Neuronal stem cell (in vitro differentiated cells): ENCODE results near the gene KRT27.

ENCODE experiments used
- DNase-seq: peaks from one replicate; pipeline ENCODE4 v3.0.0-alpha.2; 2013; ENCODE audit warnings: low spot score
- H2AFZ ChIP-seq: one replicate; pipeline ENCODE4 v1.6.1; 2013; ENCODE audit warnings: mild to moderate bottlenecking, low read length, inconsistent platforms
- H2AK5ac ChIP-seq: 2 replicates; pipeline ENCODE4 v1.6.1; 2013; ENCODE audit warnings: low read depth, mild to moderate bottlenecking, inconsistent platforms, low read length, moderate library complexity, mixed read lengths
- H2BK120ac ChIP-seq: 2 replicates; pipeline ENCODE4 v1.6.1; 2013; ENCODE audit warnings: low read depth, mild to moderate bottlenecking, inconsistent platforms, low read length, moderate library complexity, mixed read lengths
- H2BK12ac ChIP-seq: one replicate; pipeline ENCODE4 v1.6.1; 2013; ENCODE audit warnings: low read length, inconsistent platforms
- H2BK15ac ChIP-seq: 2 replicates; pipeline ENCODE4 v1.6.1; 2013; ENCODE audit warnings: mild to moderate bottlenecking, low read length, inconsistent platforms, mixed read lengths
- H2BK5ac ChIP-seq: one replicate; pipeline ENCODE4 v1.6.1; 2013; ENCODE audit warnings: inconsistent platforms, mild to moderate bottlenecking, low read length, moderate library complexity
- H3K14ac ChIP-seq: one replicate; pipeline ENCODE4 v1.6.1; 2013; ENCODE audit warnings: low read length, inconsistent platforms
- H3K18ac ChIP-seq: 2 replicates; pipeline ENCODE4 v1.6.1; 2013; ENCODE audit warnings: low read length, inconsistent platforms
- H3K23ac ChIP-seq: 2 replicates; pipeline ENCODE4 v1.6.1; 2013; ENCODE audit warnings: low read depth, mild to moderate bottlenecking, mixed read lengths, low read length, inconsistent platforms; ENCODE audit not compliant: poor library complexity
- H3K27ac ChIP-seq: replicated peaks from 3 replicates; pipeline ENCODE4 v1.5.1; 2013; ENCODE audit warnings: low read length, inconsistent platforms
- H3K27me3 ChIP-seq, 3 experiments: 2 replicates each; pipeline ENCODE4 v1.6.1; 2013; ENCODE audit warnings: low read length in 3 of 3, mild to moderate bottlenecking in 2 of 3, inconsistent platforms in 1 of 3, low read depth in 1 of 3, mixed read lengths in 1 of 3, moderate library complexity in 1 of 3; ENCODE audit not compliant: control insufficient read depth in 3 of 3, insufficient read depth in 3 of 3
- H3K36me3 ChIP-seq, 2 donors: replicated peaks in 1 of 2; 2 replicates each; pipeline ENCODE4 v1.6.1; 2013; ENCODE audit warnings: low read length in 2 of 2; ENCODE audit not compliant: control insufficient read depth in 2 of 2, insufficient read depth in 2 of 2
- H3K4ac ChIP-seq: 2 replicates; pipeline ENCODE4 v1.6.1; 2013; ENCODE audit warnings: inconsistent platforms, mild to moderate bottlenecking, low read length, moderate library complexity
- H3K4me1 ChIP-seq, 2 donors: 1 replicate in 1 of 2; 2 replicates in 1 of 2; pipeline ENCODE4 v1.6.1; 2013; ENCODE audit warnings: low read length in 2 of 2, low read depth in 1 of 2; ENCODE audit not compliant: control insufficient read depth in 2 of 2, insufficient read depth in 1 of 2
- H3K4me2 ChIP-seq: one replicate; pipeline ENCODE4 v1.6.1; 2013; ENCODE audit warnings: mild to moderate bottlenecking, low read length, inconsistent platforms; ENCODE audit not compliant: insufficient read depth, poor library complexity, severe bottlenecking
- H3K4me3 ChIP-seq, 2 donors: 2 replicates each; pipeline ENCODE4 v1.5.1; 2013; ENCODE audit warnings: low read length in 2 of 2, mild to moderate bottlenecking in 2 of 2, inconsistent platforms in 1 of 2, moderate library complexity in 1 of 2
- H3K79me1 ChIP-seq: one replicate; pipeline ENCODE4 v1.6.1; 2013; ENCODE audit warnings: low read depth, mild to moderate bottlenecking, inconsistent platforms, low read length, moderate library complexity
- H3K9ac ChIP-seq: one replicate; pipeline ENCODE4 v1.6.1; 2013; ENCODE audit warnings: mild to moderate bottlenecking, low read depth, low read length, inconsistent platforms; ENCODE audit not compliant: poor library complexity
- H3K9me3 ChIP-seq, 2 donors: replicated peaks in 1 of 2; 2 replicates each; pipeline versions ENCODE3 to v1.6.1; 2013; ENCODE audit warnings: low read length in 2 of 2, mild to moderate bottlenecking in 2 of 2, inconsistent platforms in 1 of 2, low read depth in 1 of 2, mixed read lengths in 1 of 2, moderate library complexity in 1 of 2; ENCODE audit not compliant: control insufficient read depth in 2 of 2, insufficient read depth in 1 of 2
- H4K8ac ChIP-seq: one replicate; pipeline ENCODE4 v1.6.1; 2013; ENCODE audit warnings: low read depth, mild to moderate bottlenecking, inconsistent platforms, low read length, moderate library complexity
- H4K91ac ChIP-seq: one replicate; pipeline ENCODE4 v1.6.1; 2013; ENCODE audit warnings: low read length, low read depth, mild to moderate bottlenecking, inconsistent platforms; ENCODE audit not compliant: poor library complexity
- WGBS, 2 donors: extraction: QIAGEN DNeasy Blood & Tissue Kit; methylation state at CpG; one replicate each; pipeline ENCODE4 v1.1.7; 2013; ENCODE audit warnings: missing lambda C conversion rate in 2 of 2, mixed read lengths in 1 of 2; ENCODE audit not compliant: insufficient read length in 2 of 2, insufficient replicate concordance in 1 of 2; ENCODE audit errors: extremely low coverage in 2 of 2; 5-methylcytosine and 5-hydroxymethylcytosine counted together

The KRT27 gene

DNA sequence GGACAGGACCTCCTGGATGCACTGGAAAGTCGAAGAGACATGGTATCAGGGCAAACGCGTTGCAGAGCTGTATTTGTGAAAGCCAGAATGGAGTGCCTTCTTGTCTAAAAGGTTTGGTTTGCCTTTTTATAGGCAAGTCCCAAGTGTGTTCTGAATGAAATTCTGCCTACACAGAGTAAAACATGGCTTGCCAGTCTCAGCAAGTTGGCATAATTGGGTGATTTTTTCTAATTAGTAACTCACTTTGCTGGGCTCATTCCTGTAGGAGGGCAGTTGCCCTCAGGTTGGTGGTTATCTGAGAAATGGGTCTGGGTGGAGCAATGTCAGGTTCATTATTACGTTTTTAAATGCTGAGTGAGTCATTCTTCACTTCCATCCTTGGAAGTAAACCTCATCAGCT lies 27.1 kb downstream of the KRT27 start, which contains the start of gene KRT25:
Gene KRT25 (minus strand): TSS at position 101 of the 400 bp plus-strand sequence. CDS start 60 bp downstream, at position 41.
- Histone ChIP-seq H4K91ac (no peak within 1 kb of the TSS), H2BK12ac (no peak within 1 kb of the TSS), H3K36me3 (no peaks in the 10 kb centered on the region), H2BK120ac (no peak within 1 kb of the TSS), H3K27me3 (peaks cover 0 to 6% (median 0%) of the 10 kb centered on the region in 3 experiments), H2AK5ac (no peak within 1 kb of the TSS), H3K18ac (no peak within 1 kb of the TSS), H2BK5ac (no peak within 1 kb of the TSS), H3K23ac (no peak within 1 kb of the TSS), H3K79me1 (no peaks in the 10 kb centered on the region), H4K8ac (no peak within 1 kb of the TSS), H2AFZ (no peak within 1 kb of the TSS), H3K9ac (no peak within 1 kb of the TSS), H3K27ac (no peak within 1 kb of the TSS), H3K4me3 (no peak within 1 kb of the TSS), H3K9me3 (peaks cover 0 to 3% of the 10 kb centered on the region in 2 donors), H3K4me2 (no peak within 1 kb of the TSS), H3K4me1 (no peaks in the 10 kb centered on the region), H3K14ac (no peak within 1 kb of the TSS), H2BK15ac (no peak within 1 kb of the TSS), H3K4ac (no peak within 1 kb of the TSS)
- WGBS, 2 donors: no CpG with 5 or more reads among the region's 4 CpGs
- DNase-seq: no peak

DNA sequence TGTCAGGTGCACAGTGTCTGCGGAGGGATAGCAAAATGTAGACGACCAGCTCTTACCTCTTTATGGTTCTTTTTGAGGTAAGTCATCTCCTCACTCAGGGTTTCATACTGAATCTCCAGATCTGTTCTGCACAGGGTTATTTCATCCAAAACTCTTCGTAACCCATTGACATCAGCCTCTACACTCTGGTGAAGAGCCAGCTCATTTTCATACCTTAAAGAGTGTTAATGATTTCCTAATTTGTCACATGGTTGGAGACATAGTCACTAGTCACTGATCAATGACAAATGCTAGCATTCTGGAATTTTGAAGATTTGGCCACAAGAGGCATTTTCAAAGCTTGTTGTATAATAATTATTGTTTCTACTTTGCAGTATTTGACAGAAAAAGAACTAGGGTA lies 28.5 kb downstream of the KRT27 start:
- Histone ChIP-seq H2BK12ac (no peak overlapping the region), H3K4me1 (no peaks in the 10 kb centered on the region), H2BK5ac (no peak overlapping the region), H3K27me3 (peaks cover 0 to 6% (median 0%) of the 10 kb centered on the region in 3 experiments), H3K4me3 (no peak overlapping the region), H3K27ac (no peak overlapping the region), H2AFZ (no peak overlapping the region), H3K4ac (no peak overlapping the region), H2BK15ac (no peak overlapping the region), H2BK120ac (no peak overlapping the region), H3K79me1 (no peaks in the 10 kb centered on the region), H2AK5ac (no peak overlapping the region), H3K14ac (no peak overlapping the region), H3K23ac (no peak overlapping the region), H4K91ac (no peak overlapping the region), H3K4me2 (no peak overlapping the region), H3K18ac (no peak overlapping the region), H3K9ac (no peak overlapping the region), H4K8ac (no peak overlapping the region), H3K36me3 (no peaks in the 10 kb centered on the region), H3K9me3 (no peaks in the 10 kb centered on the region)
- no CpG with 5 or more reads among the region's 3 CpGs for WGBS, 2 donors
- DNase-seq: no peak

DNA sequence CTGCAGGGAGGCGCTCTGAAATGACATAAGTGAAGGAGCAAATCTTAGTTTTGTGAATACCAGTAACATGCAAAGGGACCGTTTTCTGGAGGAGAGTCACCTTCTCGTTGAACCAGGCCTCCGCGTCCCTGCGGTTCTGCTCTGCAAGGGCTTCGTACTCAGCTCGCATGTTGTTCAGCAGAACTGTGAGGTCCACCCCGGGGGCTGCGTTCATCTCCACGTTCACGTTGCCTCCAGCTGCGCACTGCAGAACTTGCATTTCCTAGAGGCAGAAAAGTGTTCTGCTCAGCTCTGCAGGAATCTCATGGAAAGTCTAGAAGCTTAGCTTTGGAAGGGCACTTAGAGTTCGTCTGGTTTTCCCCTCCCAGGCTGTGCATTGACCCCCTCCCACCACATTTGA lies 31.3 kb downstream of the KRT27 start:
- Histone ChIP-seq H3K4me2 (no peak overlapping the region), H2BK5ac (no peak overlapping the region), H2AK5ac (no peak overlapping the region), H3K4ac (no peak overlapping the region), H4K91ac (no peak overlapping the region), H3K27me3 (peaks cover 0 to 6% (median 0%) of the 10 kb centered on the region in 3 experiments), H3K36me3 (no peaks in the 10 kb centered on the region), H3K79me1 (no peaks in the 10 kb centered on the region), H3K4me3 (no peak overlapping the region), H2BK12ac (no peak overlapping the region), H3K18ac (no peak overlapping the region), H2AFZ (no peak overlapping the region), H3K14ac (no peak overlapping the region), H3K9me3 (no peaks in the 10 kb centered on the region), H3K4me1 (no peaks in the 10 kb centered on the region), H3K9ac (no peak overlapping the region), H4K8ac (no peak overlapping the region), H2BK120ac (no peak overlapping the region), H3K27ac (no peak overlapping the region), H2BK15ac (no peak overlapping the region), H3K23ac (no peak overlapping the region)
- WGBS, 2 donors: no CpG with 5 or more reads among the region's 14 CpGs
- DNase-seq: no peak

DNA sequence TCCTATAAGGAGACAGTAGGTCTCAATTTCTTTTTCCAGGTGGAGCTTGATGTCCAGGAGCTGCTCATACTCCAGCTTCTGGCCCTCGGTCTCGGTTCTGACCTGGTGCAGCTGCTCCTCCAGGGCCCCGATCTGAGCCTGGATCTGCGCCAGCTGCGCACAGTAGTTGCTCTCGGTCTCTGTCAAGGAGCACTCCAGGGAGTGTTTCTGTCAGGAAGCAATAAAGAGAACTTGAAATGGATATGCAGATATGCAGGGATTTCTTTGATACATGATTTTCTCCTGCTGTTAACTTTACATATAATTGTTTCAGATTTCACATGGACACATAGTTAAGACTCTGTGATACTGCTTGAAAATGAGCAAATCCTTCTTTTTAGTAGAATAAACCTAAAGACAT lies 32.0 kb downstream of the KRT27 start:
- H3K4me2 ChIP-seq: no peak overlapping the region
- no peak for DNase-seq
- no peak overlapping the region for H4K91ac ChIP-seq
- no peaks in the 10 kb centered on the region for H3K9me3 ChIP-seq
- no peak overlapping the region for H2BK5ac ChIP-seq
- no CpG with 5 or more reads among the region's 6 CpGs for WGBS, 2 donors
- H2AFZ ChIP-seq: no peak overlapping the region
- H3K23ac ChIP-seq: no peak overlapping the region
- H2BK12ac ChIP-seq: no peak overlapping the region
- H4K8ac ChIP-seq: no peak overlapping the region
- no peak overlapping the region for H2AK5ac ChIP-seq
- H3K4ac ChIP-seq: no peak overlapping the region
- H3K27me3 ChIP-seq: peaks cover 0 to 6% (median 0%) of the 10 kb centered on the region in 3 experiments
- no peak overlapping the region for H3K18ac ChIP-seq
- no peak overlapping the region for H2BK120ac ChIP-seq
- H2BK15ac ChIP-seq: no peak overlapping the region
- H3K4me1 ChIP-seq: no peaks in the 10 kb centered on the region
- H3K9ac ChIP-seq: no peak overlapping the region
- H3K36me3 ChIP-seq: no peaks in the 10 kb centered on the region
- no peak overlapping the region for H3K4me3 ChIP-seq
- no peak overlapping the region for H3K14ac ChIP-seq
- H3K27ac ChIP-seq: no peak overlapping the region
- H3K79me1 ChIP-seq: no peaks in the 10 kb centered on the region
